Measurements from ENCODE around the gene GRIA4.
"Not testable (repeated sequence)": the region's sequence is repeated elsewhere in the genome, so short reads cannot be mapped to it uniquely, and the experiment has no call there.

Gene GRIA4

DNA sequence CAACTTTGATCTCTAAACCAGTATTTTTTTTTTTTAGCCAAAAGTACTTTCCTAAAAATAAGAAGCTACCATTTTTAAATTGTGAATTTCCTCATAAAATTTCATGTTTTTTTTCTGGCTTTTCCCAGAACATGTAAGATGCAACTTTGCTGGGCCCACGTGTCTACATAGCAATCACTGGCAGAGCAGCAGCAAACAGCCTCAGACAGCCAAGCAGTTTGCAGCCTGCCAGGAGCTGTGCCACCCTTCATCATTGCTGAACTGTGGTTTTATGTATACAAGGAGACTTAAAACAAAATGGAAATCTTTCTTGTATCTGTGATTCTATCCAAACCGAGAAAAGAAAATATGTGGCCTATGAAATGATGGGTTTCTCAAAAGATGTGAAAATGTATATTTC lies 110.2 kb downstream of the GRIA4 start:
- DNase-seq, result peak in 2 of 3 donors; percentile 4 to 23

GRCh38 chr11:105723269-105723668 lies 113.4 kb downstream of the GRIA4 start:
- no peak for DNase-seq

- DNase-seq, result no peak
Measured at GRCh38 chr11:105732611-105733010, 122.7 kb downstream of the GRIA4 start.

GRCh38 chr11:105734426-105734825 lies 124.6 kb downstream of the GRIA4 start:
- no peak for DNase-seq

DNA sequence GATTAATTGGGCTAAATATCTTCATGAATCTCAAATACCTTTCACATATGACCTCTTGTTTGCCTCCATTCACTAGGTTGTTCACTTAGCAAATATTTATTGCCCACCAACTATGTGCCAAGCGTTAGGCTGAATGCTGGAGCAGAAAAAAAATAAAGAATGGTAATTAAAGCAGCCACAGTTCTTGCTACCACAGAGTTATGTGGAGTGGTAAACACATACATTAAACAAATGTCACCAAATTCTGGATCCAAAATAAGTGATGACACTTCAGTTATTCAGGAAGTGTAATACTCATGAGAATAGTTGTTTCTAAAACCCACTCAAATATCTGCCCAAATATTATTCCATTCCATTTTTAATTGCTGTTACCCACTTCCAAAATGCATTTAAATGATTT lies 128.4 kb downstream of the GRIA4 start:
- no peak for DNase-seq

GRCh38 chr11:105738986-105739795 lies 129.3 kb downstream of the GRIA4 start:
- DNase-seq, result no peak

DNA sequence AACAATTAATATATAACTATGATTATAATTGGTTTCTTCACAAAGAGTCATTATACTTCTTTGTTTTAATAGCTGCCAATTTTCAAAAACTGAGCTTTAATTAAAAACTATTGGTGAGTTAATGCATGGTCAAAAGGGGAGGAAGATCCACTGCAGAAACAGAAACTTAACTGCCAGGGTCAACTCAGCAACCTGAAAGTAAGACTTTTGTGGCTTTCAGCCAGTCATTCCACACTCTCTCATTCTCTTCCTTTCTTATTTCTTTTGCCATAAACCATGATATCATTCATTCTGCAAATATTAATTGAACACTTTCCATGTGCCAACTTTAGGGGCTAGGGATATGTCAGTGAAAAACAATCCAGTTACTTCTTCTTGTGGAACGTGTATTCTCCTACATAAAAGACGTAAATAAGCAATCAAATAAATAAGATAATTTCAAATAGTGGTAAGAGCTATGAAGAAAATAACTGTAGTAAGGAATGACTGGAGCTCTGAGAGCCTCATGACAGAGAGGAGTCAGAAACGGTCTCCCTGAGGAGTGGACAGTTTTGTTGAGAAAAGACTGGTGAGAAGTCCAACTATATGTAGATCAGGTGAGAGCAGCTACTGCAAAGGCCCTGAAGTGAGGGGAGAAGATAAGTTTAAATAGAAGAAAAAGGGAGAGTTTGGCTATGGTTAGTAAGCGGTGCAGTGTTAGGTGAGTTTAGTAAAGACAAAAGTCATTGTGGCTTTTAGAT lies 130.5 kb downstream of the GRIA4 start:
- no peak for DNase-seq

GRCh38 chr11:105741488-105742020 lies 131.7 kb downstream of the GRIA4 start:
- no peak for DNase-seq

- DNase-seq, result no peak
Measured at GRCh38 chr11:105754260-105754659, 144.4 kb downstream of the GRIA4 start.

DNA sequence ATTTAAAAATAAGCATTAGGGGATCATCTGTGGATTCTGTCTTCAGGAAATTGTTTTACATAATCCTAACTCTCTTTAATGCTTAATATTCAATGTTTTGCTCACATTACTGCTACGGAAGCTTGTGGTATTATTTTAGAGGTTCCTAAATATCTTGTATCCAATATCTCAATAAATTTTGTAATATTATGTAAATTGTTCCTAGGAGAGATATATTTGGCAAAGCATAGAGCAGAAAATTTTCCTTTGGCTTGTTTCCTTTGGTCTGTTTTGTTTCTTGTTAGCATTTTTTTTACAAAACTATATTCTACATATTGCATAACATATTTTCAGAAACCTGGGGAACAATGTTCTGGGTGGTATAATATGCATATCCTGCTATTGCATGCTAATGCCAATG lies 144.8 kb downstream of the GRIA4 start:
- DNase-seq, result no peak

- DNase-seq, result no peak
Measured at GRCh38 chr11:105757107-105757506, 147.2 kb downstream of the GRIA4 start.

- no peak for DNase-seq
Measured at GRCh38 chr11:105763594-105763993, 153.7 kb downstream of the GRIA4 start.

- no peak for DNase-seq
Measured at GRCh38 chr11:105767931-105768330, 158.1 kb downstream of the GRIA4 start.

GRCh38 chr11:105769627-105770026 lies 159.8 kb downstream of the GRIA4 start:
- no peak for DNase-seq

- DNase-seq, result not testable (repeated sequence)
Measured at GRCh38 chr11:105773452-105773851, 163.6 kb downstream of the GRIA4 start.

DNA sequence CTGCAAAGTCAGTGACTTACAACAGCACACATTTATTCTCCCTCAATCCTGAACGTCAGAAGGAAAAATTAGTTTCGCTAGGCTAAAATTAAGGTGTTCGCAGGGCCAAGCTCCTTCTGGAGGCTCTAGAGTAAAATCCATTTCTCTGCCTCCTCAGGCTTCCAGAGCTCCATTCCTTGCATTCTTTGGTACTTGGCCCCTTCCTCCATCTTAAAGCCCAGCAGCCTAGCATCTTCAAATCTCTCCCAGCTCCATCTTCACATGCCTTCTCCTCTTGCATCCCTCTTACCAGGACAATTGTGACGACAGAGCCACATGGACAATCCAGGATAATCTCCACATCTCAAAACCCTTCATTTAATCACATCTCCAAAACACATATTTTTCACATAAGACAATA lies 165.0 kb downstream of the GRIA4 start:
- DNase-seq, result no peak

DNA sequence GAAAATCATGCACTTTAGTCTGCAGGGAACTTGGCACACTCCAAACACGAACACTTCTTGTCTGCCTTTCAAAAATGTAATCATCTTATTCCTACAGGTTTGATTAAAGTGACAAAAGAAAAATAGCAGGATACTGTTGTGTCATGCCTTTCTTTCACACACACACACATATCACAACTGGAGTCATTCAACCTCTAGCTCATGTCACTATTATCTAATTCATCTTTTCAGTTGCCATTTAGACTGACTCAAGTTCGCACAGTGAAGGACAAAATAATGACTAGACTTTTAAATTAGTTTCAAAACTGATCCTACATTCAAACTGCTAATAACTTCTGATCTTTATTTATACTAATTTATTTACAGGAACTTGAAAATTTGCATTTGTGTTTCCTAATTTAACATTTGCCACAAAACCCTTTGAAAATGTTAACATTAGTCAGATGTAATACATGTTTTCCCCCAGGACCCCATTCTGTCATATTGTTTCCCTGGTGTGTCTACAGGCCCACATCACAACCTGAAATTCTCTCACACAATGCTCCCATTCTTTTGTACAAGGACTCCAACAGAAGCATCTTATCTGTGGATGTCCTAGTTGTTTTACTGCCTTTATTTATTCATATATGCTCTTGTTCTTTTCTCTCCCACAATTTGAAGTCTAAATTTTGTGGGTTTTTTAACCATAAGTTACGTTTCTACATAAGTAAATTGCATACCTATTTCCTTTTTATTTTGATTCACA lies 171.1 kb downstream of the GRIA4 start:
- DNase-seq, result no peak

DNA sequence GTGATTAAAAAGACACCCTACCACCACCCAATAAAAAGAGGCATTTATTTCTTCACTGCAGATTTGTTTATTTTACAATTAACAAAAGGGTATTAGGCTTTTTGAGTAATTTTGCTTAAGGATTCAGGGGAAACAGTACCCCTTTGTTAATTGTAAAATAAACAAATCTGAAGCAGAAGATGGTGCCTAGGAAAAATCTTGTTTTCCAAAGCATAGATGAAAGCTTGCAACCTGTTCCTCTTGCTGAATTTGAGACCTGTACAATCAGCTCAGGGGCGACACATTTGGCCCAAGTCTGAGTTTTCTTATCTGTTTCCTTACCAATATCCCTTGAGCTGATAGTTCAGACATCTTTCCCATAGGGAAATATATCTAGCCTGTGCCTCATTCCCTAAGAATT lies 171.9 kb downstream of the GRIA4 start:
- DNase-seq, result no peak

DNA sequence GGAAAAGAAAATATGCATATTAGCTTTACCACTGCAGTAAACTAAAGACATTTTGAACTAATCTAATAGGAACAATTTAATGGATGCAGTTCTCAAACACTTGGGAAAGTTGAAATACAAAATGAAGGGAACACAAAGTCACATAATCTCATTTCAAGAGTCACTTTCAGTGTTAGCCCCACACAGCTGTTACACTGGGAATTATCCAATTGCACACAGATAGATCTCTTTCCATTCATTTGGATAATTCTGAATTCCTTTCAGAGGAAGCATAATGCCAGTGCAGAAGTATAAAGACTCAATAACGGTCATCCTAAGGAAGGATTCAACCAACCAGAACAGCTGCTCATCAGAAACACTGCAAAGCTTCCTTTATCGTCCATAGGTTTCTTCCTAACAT lies 173.3 kb downstream of the GRIA4 start:
- peak in 1 of 3 donors; percentile 14 for DNase-seq

GRCh38 chr11:105785850-105786249 lies 176.0 kb downstream of the GRIA4 start:
- DNase-seq, result not testable (repeated sequence)

DNA sequence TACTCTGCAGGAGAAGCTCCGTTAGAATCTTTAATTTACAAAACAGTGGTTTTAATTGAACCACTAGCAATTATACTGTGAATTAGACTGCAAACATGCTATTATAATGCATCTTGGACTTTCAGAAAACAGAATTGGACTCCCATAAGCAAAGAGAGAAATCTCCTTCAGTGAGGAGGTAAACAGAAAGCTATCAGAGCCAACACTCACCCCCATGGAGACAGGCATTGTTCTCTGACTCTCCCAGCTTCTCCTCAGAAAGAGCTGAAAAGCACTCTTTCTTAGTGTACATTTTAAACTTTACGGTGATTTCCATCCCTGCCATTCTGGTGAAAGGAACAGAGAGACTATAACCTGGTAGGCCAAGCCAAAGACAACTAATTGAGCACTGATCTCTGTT lies 176.9 kb downstream of the GRIA4 start:
- DNase-seq, result peak in 1 of 3 donors; percentile 16

DNA sequence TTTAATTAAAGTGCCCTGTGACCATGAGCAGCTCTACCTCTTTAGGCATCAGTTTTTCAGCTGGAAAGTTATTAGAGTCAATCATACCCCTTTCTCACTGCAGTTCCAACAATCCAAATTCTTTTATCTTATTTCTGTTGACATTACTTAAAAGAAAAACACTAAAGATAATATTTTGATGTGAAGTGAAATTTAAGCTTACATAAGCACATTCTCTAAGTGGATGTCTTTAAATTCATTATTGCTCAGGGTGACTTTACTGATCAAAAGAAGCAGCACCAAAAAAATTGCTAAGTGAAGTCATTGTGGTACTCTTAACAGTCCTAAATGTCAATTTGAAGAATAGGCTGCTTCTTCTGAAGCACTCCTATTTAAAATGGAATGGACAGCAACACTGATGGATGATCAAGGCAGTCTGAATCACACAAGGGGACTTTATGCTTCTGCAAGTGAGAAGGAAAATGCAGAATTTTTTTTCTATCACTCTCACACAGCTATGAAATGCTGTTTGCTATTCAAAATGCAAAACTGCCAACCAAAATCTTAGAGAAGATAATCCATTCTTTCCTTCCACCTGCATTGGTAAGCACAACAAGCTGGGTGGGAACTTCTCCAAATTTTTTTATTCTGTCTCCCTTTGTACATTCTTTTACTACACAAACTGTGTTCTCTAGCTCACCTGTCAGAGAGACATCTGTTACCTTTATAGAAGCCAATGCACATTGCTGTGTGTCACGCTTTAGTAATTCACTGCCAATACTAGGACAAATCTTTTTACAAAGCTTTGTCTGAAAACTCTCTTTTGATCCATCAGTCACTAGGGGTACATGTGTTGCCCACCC lies 179.9 kb downstream of the GRIA4 start:
- DNase-seq, result peak in 1 of 3 donors; percentile 0

Measured in suppressor macrophage treated with lipopolysaccharide for 1 hour (primary cell).